GF-D8 (cell line): ENCODE results near the gene VPS54.
A peak's percentile ranks its signal among the peaks of the same experiment; 100 is the strongest.
"Not testable (repeated sequence)": the region's sequence is repeated elsewhere in the genome, so short reads cannot be mapped to it uniquely, and the experiment has no call there.

Source experiments
- DNase-seq: peaks from one replicate; lab custom pipeline; 2025; lab: John Stamatoyannopoulos, UW

VPS54 gene

DNA sequence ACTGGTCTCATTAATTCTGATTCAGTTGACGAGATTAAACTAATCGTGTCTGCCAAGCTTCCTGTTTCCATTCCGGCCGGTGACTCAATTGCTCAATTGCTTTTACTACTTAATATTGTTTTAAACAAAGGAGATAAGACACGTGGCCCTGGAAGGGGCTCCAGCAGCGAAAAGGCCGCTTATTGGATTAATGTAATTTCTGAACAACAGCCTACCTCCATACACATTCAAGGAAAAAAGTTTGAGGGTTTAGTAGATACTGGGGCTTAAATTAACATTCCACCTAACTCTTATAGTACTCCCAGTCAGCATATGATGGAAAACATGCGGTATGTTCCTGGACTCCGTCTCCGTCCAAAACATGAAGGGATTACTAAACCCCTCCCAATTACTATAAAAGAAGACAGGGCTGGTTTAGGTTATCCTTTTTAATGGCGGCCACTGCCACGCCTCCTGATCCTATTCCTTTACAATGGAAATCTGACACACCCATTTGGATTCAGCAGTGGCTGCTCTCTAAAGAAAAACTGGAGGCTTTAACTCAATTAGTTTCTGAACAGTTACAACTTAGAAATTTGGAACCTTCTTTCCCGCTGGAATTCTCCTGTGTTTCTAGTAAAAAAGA, 27.1 kb downstream of the VPS54 start:
- no peak for DNase-seq

DNA sequence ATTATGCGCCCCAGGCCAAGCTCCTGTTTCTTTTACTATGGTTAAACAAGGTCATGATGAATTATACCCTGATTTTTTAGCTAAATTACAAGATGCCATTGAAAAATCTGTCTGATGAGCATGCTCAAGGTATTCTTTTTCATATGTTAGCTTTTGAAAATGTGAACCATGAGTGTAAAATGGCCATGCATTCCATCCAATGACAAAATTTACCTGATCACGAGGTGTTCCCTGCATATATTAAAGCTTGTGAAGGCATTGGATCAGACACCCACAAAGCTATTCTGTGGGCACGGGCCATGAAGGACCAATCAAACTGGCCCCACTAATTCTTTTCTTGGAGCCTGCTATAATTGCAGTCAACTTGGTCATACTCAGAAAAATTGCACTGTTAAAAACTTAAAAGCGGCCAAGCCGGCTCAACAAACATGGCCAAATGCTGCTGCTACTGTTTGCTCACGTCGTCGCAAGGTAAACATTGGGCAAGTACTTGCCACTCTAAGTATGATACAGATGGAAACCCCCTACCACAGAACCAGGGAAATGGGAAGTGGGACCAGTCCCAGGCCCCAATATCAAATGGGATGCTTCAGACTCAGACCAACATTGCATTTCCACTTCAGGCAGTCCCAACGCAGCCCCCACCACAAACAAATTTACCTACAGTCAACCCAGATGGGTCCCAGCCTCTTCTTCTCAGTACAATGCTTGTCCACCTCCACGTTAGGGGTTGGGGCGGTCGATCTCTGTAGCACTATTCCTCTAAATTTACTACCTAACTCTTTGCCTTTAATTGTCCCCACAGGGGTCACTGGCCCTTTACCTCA, 27.8 kb downstream of the VPS54 start:
- not testable (repeated sequence) for DNase-seq

DNA sequence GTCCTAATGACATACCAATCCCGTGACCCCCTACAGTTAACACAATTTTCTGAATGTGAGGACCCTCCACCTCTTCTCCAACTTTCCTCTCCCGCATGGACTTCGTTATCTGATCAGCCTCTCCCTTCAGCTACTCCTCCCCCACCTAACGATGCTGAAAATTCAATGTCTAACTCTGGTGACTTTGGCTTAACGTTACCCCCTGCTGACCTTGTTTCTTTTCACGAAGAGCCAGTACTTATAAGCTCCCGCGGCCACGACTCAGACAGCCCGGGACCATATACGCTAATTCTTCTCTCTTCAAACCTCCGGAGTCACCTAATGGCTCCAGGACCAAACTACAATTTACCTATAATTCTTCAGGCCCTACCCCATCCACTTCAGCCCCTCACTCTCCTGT, 29.2 kb downstream of the VPS54 start:
- no peak for DNase-seq

DNA sequence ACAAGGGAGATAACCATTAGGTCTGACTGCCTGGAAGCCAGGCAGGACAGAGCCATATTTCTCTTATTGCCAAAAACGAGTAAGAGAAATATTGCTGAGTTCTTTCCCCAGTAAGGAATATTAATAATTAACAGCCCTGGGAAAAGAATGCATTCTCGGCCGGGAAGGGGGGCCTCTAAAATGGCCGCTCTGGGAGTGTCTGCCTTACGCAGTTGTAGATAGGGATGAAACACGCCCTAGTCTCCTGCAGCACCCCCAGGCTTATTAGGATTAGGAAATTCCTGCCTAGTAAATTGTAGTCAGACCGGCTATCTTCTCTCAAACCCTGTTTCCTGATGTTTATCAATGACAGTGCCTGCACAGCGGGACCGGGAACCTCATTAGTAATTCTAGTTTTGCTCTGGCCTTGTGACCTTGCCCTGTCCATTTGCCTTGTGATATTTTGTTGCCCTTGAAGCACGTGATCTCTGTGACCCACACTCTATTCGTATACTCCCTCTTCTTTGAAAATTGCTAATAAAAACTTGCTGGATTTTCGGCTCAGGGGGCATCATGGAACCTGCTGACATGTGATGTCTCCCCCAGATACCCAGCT, 30.3 kb downstream of the VPS54 start:
- not testable (repeated sequence) for DNase-seq

- DNase-seq, result no peak
Measured at GRCh38 chr2:63984606-63985359, 34.4 kb downstream of the VPS54 start.

GRCh38 chr2:63983986-63984605, 35.1 kb downstream of the VPS54 start:
- DNase-seq, result peak; percentile 23

DNA sequence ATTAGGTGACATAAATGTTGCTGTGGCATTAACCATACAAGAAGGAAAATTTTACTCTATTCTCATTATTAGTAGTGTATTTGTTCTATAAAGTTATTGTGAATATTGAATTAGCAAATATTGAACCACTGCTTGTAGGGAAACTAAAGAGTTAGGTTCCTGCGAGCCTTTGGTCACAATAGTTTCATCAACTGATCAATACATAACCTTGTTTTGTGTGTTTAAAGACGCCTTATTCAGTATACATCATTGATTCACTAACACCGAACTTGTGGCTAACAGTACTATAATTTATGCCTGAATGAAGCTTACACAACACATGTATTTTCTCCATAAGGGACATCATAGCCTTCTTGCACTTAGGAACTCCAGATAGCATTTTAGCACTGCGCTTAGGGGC, 36.9 kb downstream of the VPS54 start:
- DNase-seq, result no peak

- DNase-seq, result no peak
Measured at GRCh38 chr2:63981702-63982103, 37.5 kb downstream of the VPS54 start.

- DNase-seq, result no peak
Measured at GRCh38 chr2:63980794-63981193, 38.4 kb downstream of the VPS54 start.

DNA sequence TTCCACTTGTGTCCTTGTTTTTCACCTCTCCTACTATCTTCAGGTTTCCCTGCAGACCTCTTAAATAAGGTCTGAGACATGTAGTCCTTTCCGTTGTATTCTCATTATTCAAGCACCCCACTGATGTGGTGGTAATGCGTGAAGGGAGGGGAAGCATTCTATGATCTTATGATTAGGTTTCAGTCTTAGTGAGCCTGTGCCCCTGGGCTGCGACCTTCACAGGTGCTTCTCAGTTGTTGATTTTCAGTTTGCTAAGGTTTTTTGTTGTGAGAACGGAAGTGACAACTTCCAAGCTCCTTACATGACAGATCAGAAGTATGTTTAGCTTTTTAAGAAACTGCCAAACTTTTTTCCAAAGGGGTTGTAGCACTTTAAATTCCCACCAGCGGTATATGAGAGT, 41.3 kb downstream of the VPS54 start:
- DNase-seq, result no peak

DNA sequence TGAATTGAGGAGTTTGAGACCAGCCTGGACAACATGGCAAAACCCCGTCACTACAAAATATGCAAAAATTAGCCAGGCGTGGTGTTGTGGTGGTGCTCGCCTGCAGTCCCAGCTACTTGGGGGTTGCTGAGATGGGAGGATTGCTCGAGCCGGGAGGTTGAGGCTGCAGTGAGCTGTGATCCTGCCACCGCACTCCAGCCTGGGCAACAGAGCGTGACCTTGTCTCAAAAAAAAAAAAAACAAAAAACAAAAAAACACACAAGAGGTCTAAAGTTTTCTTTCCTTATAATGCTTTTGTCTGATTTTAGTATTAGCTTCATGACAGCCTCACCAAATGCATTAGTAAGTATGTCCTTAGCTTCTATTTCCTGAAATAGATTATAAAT, 43.1 kb downstream of the VPS54 start:
- DNase-seq, result no peak

DNA sequence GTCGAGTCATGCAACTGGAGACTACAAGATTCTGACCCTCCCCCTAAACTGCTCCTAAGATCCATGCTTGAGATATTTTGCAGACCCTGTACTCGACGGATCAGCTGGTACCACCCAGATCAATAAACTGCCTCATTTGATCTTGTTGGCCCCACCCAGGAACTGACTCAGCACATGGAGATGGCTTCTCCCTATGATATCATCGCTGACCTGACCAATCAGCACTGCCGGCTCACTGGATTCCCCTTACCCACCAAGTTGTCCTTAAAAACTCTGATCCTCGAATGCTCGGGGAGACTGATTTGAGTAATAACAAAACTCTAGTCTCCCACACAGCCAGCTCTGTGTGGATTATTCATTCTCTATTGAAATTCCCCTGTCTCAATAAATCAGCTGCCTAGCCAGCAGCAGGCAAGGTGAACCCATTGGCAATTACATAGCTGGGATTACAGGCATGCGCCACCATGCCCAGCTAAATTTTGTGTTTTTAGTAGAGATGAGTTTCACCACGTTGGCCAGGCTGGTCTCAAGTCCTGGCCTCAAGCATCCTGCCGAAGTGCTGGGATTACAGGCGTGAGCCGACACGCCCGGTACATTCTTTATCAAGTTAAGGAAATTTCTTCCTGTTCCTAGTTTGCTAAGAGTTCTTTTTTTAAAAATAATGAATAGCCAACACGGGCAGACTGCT, 43.6 kb downstream of the VPS54 start:
- DNase-seq, result no peak

GRCh38 chr2:63975036-63975435, 44.2 kb downstream of the VPS54 start:
- not testable (repeated sequence) for DNase-seq

- DNase-seq, result no peak
Measured at GRCh38 chr2:63962186-63962585, 57.0 kb downstream of the VPS54 start.

DNA sequence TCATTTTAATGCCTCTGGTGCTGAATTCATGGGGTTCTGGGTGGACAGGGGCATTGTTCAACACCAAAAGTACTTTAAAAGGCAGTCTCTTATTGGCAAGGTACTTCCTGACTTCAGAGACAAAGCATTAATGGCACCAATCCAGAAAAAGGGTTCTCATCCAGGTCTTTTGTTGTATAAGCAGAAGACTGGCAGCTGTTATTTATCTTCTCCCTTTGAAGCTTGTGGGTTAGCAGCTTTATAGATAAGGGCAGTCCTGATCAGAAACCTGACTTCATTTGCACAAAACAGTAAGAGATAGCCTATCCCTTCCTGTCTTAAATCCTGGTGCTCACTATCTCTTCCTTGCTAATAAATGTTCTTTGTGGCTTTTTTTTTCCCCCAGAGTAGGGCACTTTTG, 68.8 kb downstream of the VPS54 start:
- DNase-seq, result no peak

GRCh38 chr2:63942788-63943187, 76.4 kb downstream of the VPS54 start:
- no peak for DNase-seq

DNA sequence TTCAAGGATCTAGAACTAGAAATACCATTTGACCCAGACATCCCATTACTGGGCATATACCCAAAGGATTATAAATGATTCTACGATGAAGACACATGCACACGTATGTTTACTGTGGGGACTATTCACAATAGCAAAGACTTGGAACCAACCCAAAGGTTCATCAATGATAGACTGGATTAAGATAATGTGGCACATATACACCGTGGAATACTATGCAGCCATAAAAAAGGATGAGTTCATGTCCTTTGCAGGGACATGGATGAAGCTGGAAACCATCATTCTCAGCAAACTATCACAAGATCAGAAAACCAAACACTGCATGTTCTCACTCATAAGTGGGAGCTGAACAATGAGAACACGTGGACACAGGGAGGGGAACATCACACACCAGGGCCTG, 87.1 kb downstream of the VPS54 start:
- DNase-seq, result not testable (repeated sequence)

GRCh38 chr2:63926815-63927214, 92.4 kb downstream of the VPS54 start:
- no peak for DNase-seq

DNA sequence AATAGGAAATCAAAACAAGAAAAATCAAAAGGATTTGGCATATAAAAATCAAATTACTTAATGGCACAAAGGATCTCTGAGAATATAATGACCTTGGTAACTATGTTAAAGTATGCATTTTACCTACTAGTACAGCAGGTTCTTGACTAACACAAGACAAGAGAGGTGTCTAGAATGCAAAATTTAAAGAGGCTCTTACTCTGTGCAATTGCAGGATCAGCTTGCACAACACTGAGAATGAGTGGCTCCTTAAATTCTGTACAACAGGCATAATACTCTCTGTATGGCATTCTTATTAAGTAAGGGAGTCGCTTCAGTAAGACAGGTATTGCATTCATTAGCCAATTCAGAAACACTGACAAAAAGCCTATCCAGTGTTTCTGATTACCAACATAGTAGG, 104.9 kb downstream of the VPS54 start:
- DNase-seq, result no peak

GRCh38 chr2:63903003-63903402, 116.2 kb downstream of the VPS54 start:
- DNase-seq, result no peak

GRCh38 chr2:63902149-63902548, 117.1 kb downstream of the VPS54 start:
- DNase-seq, result no peak

DNA sequence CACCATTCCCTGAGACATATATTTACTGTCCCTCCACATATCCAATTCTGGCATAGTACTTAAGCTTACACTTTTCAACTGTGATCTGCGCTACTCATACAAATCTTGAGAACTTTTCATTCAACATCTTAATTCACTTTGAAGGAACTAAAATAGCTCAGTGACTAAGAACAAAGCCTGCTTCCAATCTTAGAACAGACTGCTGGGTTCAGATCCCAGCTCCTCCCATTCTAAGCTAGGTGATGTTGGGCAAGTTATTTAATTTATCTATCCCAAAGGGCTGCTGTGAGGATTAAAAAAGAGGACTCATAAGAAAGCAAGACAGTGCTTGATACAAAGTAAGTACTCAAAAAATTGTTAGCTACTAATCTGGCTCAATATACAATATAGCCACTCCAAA, 119.6 kb downstream of the VPS54 start:
- no peak for DNase-seq
